Metanephros (tissue), 1 donor: ENCODE data around the gene ACSBG1. TPM values are rescaled to one million over a fixed set of nuclear protein-coding genes. Genes with fewer than 3 reads are reported as not detected.

Experiments used
- total RNA-seq: library from RNA; depleted of rRNA; stranded (reverse); fragments of >200 nt; gene quantifications from one replicate; pipeline ENCODE4 v1.2.3, GENCODE V29; 2014

The ACSBG1 gene, protein sequence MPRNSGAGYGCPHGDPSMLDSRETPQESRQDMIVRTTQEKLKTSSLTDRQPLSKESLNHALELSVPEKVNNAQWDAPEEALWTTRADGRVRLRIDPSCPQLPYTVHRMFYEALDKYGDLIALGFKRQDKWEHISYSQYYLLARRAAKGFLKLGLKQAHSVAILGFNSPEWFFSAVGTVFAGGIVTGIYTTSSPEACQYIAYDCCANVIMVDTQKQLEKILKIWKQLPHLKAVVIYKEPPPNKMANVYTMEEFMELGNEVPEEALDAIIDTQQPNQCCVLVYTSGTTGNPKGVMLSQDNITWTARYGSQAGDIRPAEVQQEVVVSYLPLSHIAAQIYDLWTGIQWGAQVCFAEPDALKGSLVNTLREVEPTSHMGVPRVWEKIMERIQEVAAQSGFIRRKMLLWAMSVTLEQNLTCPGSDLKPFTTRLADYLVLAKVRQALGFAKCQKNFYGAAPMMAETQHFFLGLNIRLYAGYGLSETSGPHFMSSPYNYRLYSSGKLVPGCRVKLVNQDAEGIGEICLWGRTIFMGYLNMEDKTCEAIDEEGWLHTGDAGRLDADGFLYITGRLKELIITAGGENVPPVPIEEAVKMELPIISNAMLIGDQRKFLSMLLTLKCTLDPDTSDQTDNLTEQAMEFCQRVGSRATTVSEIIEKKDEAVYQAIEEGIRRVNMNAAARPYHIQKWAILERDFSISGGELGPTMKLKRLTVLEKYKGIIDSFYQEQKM
- total RNA-seq = 1.4 TPM

DNA sequence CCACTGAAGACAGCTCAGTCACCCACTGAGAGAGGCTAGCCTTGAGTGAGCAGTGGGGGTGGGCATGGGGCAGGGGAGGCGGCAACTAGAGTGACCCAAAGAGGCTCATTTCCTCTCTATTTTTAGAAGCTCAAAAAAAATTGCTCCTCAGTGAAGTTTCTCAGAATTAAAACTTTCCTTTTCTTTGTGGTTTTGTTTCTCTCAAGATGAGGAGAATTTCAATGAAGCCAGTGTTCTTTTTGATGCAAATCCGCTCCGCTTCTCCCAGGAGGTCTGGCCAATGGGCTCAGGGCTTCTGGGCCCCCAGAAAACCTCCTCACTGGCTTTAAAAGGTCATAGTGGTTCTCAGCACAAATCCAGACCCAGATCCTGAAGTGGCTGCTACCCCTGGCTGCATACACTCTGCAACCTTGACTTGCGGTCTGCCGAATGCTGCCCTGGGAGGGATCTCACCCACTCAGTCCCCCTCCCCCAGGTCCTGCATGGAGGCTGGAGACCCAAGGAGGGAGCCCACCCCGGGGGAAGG, at the start of gene ACSBG1:
ACSBG1 (minus strand) TSS at position 51 of the 526 bp plus-strand sequence. CDS start 64 bp downstream, outside the sequence.

DNA sequence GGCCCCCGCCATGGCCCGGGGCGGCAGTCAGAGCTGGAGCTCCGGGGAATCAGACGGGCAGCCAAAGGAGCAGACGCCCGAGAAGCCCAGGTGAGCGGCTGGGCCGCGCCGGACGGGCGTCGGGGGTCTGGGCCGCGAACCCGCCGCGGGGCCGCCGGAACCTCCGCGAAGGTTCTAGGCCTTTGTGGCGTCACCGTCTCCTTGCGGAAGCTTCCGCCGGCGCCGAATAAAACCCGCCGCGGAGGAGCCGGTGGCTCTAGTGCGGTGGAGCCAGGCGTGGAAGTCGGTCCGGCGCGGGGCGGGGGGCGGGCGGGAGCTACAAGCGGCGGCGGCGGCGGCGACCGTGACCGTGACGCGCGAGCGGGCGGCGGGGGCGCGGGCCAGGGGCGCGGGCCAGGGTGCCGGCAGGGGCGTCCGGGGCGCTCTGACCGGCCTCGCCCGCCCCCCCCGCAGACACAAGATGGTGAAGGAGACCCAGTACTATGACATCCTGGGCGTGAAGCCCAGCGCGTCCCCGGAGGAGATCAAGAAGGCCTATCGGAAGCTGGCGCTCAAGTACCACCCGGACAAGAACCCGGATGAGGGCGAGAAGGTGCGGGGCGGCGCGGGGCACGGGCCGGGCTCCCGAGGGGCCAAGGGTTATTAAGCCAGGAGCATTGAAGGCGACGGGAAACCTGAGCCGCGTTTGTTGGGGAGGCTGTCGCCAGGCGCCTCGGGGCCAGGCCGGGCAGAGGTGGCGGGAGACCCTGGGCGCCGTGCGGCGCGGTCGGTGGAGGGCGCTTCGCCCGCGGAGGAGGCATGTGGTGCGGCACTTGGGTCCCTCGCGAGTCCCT, 30.2 kb upstream of the ACSBG1 start, which contains the start of gene DNAJA4:
DNAJA4 (plus strand) TSS at position 259 of the 833 bp plus-strand sequence; CDS start at position 461, 202 bp downstream.

DNA sequence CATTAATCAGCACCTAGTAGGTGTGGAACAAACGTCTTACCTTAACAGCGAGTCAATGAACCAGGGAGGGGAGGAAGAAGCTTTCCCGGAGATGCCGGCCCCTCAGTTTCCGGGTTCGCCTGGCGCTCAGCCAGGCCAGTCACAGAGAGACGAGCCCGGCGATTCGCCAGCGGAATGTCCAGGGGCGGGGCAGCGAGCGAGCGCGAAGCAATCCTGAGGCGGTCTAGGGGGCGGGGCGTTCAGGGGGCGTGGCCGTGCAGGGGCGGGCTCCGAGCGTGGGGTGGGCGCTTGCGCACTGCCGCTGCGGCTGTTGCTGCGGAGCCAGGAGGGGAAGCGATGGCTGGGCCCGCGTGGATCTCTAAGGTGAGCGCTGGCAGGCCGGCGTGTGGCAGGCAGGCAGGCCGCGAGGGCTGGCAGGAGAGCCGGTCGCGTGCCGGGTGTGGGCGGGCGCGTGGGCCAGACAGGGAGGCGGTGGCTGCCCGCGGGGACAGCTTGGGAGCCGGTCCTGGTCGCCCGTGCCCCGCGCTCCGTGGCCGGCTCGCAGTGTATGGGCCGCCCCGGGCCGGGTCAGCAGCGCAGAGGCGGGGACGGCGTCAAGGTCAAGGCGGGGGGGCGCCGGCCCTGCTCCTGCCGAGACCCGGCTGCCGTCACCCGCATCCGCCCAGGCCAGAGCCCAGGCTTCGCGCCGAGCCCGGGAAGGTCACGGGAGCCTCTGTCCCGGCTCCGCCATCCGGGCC, 85.1 kb downstream of the ACSBG1 start, which contains the start of gene IDH3A:
IDH3A (plus strand) TSS at position 295 of the 737 bp plus-strand sequence; CDS start at position 337, 42 bp downstream.

DNA sequence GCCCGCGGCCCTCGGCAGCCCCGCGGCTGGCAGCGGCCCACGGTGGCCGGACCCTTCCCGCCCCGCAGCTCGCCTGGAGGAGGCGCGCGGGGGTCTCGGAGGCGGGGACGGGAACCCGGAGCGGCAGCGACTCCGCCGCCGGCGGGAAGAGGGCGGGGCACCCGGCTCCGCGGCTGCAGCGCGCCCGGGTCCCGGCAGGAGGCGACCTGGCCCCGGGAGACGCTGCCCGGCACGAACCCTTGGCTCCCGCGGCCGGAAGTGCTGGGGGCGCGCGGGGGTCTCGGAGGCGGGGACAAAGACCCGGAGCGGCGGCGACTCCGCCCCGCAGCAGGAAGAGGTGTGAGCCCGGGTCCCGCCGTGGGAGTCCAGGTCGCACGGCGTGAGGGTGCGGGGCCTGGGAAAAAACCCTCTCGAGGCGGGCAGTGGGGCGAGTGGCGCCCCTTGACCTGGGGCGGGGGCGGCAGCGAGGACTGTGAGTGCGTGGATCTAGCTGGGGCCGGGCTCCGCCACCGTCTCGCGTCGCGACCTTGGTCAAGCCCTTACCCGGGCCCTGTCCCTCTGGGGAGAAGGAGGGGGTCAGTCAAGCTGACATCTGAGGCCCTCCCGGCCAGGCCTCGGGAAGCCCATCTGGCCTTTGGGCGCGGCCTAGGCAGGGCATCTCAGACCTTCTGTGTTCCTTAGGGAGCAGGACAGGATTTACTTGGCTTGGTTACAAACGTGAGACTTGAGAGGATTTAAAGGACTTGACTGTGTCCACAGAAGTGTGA, 102.9 kb downstream of the ACSBG1 start, which contains the start of gene CIB2:
CIB2 (minus strand) TSS at position 151 of the 767 bp plus-strand sequence. CDS start 230 bp downstream, outside the sequence.

Other genes with a start within 250 kb of the ACSBG1 start
- 39.1 TPM for gene TBC1D2B, start 156.9 kb downstream of the ACSBG1 start, total RNA-seq
- not detected for gene SH2D7, start 142.0 kb downstream of the ACSBG1 start, total RNA-seq
- gene CIB2, start 103.1 kb downstream of the ACSBG1 start, total RNA-seq = 14.0 TPM
- 32.4 TPM for gene IDH3A, start 85.2 kb downstream of the ACSBG1 start, total RNA-seq
- gene DNAJA4, start 30.0 kb upstream of the ACSBG1 start, total RNA-seq = 32.1 TPM
- 57.4 TPM for gene SKIC8, start 65.0 kb upstream of the ACSBG1 start, total RNA-seq
- gene CRABP1, start 105.8 kb upstream of the ACSBG1 start, total RNA-seq = 13.6 TPM
- gene IREB2, start 203.7 kb upstream of the ACSBG1 start, total RNA-seq = 66.9 TPM